Activated naive CD8-positive, alpha-beta T cell (primary cell): ENCODE data around the gene NTRK3.

Experiments
- H3K27ac Mint-ChIP-seq: one replicate; pipeline ENCODE4 v1.8.0; 2021; ENCODE audit warnings: mixed read lengths
- H3K27me3 Mint-ChIP-seq: one replicate; pipeline ENCODE4 v1.8.0; 2021; ENCODE audit warnings: mixed read lengths
- H3K36me3 Mint-ChIP-seq: one replicate; pipeline ENCODE4 v1.8.0; 2021; ENCODE audit warnings: mixed read lengths
- H3K4me1 Mint-ChIP-seq: one replicate; pipeline ENCODE4 v1.8.0; 2021; ENCODE audit warnings: low read depth, mixed read lengths
- H3K4me3 Mint-ChIP-seq: one replicate; pipeline ENCODE4 v1.8.0; 2021; ENCODE audit warnings: mild to moderate bottlenecking, mixed read lengths
- H3K9me3 Mint-ChIP-seq: one replicate; pipeline ENCODE4 v1.8.0; 2021; ENCODE audit warnings: low read depth, mixed read lengths

NTRK3 gene

GRCh38 chr15:88193415-88193814 lies 63.1 kb downstream of the NTRK3 start:
- no peaks in the 10 kb centered on the region for H3K36me3 Mint-ChIP-seq
- H3K4me1 Mint-ChIP-seq: no peaks in the 10 kb centered on the region
- H3K27me3 Mint-ChIP-seq: peaks cover 3% of the 10 kb centered on the region
- H3K9me3 Mint-ChIP-seq: no peaks in the 10 kb centered on the region
- no peak overlapping the region for H3K4me3 Mint-ChIP-seq
- H3K27ac Mint-ChIP-seq: no peak overlapping the region

GRCh38 chr15:88191812-88192165 lies 64.8 kb downstream of the NTRK3 start:
- H3K9me3 Mint-ChIP-seq: no peaks in the 10 kb centered on the region
- no peak overlapping the region for H3K4me3 Mint-ChIP-seq
- H3K27me3 Mint-ChIP-seq: peaks cover 3% of the 10 kb centered on the region
- H3K27ac Mint-ChIP-seq: no peak overlapping the region
- H3K36me3 Mint-ChIP-seq: no peaks in the 10 kb centered on the region
- no peaks in the 10 kb centered on the region for H3K4me1 Mint-ChIP-seq

GRCh38 chr15:88190232-88190631 lies 66.3 kb downstream of the NTRK3 start:
- no peaks in the 10 kb centered on the region for H3K36me3 Mint-ChIP-seq
- no peak overlapping the region for H3K4me3 Mint-ChIP-seq
- H3K4me1 Mint-ChIP-seq: no peaks in the 10 kb centered on the region
- H3K27me3 Mint-ChIP-seq: peaks cover 3% of the 10 kb centered on the region
- H3K9me3 Mint-ChIP-seq: no peaks in the 10 kb centered on the region
- no peak overlapping the region for H3K27ac Mint-ChIP-seq

- no peaks in the 10 kb centered on the region for H3K27me3 Mint-ChIP-seq
Measured at GRCh38 chr15:88188300-88188699, 68.2 kb downstream of the NTRK3 start.

GRCh38 chr15:88187195-88187594 lies 69.3 kb downstream of the NTRK3 start:
- Mint-ChIP-seq H3K4me1 (no peaks in the 10 kb centered on the region), H3K36me3 (no peaks in the 10 kb centered on the region), H3K27ac (no peak overlapping the region)

More at GRCh38 chr15:88188300-88188699, 68.2 kb downstream of the NTRK3 start:
- H3K36me3 Mint-ChIP-seq: no peaks in the 10 kb centered on the region
- no peak overlapping the region for H3K4me3 Mint-ChIP-seq
- H3K4me1 Mint-ChIP-seq: no peaks in the 10 kb centered on the region
- H3K27ac Mint-ChIP-seq: no peak overlapping the region
- no peaks in the 10 kb centered on the region for H3K9me3 Mint-ChIP-seq

GRCh38 chr15:88185584-88185983 lies 71.0 kb downstream of the NTRK3 start:
- H3K4me1 Mint-ChIP-seq: no peaks in the 10 kb centered on the region
- peaks cover 3% of the 10 kb centered on the region for H3K27me3 Mint-ChIP-seq
- no peak overlapping the region for H3K4me3 Mint-ChIP-seq
- no peaks in the 10 kb centered on the region for H3K9me3 Mint-ChIP-seq
- no peak overlapping the region for H3K27ac Mint-ChIP-seq
- H3K36me3 Mint-ChIP-seq: no peaks in the 10 kb centered on the region

More at GRCh38 chr15:88187195-88187594, 69.3 kb downstream of the NTRK3 start:
- H3K9me3 Mint-ChIP-seq: no peaks in the 10 kb centered on the region
- H3K27me3 Mint-ChIP-seq: peaks cover 3% of the 10 kb centered on the region
- H3K4me3 Mint-ChIP-seq: no peak overlapping the region

- H3K4me3 Mint-ChIP-seq: no peak overlapping the region
- H3K36me3 Mint-ChIP-seq: no peaks in the 10 kb centered on the region
- H3K27me3 Mint-ChIP-seq: peaks cover 3% of the 10 kb centered on the region
- no peaks in the 10 kb centered on the region for H3K4me1 Mint-ChIP-seq
- H3K27ac Mint-ChIP-seq: no peak overlapping the region
- H3K9me3 Mint-ChIP-seq: no peaks in the 10 kb centered on the region
Measured at GRCh38 chr15:88181613-88182012, 74.9 kb downstream of the NTRK3 start.

- Mint-ChIP-seq H3K27ac (no peak overlapping the region), H3K9me3 (no peaks in the 10 kb centered on the region), H3K36me3 (no peaks in the 10 kb centered on the region), H3K4me3 (no peak overlapping the region), H3K4me1 (no peaks in the 10 kb centered on the region), H3K27me3 (peaks cover 3% of the 10 kb centered on the region)
Measured at GRCh38 chr15:88179562-88179961, 77.0 kb downstream of the NTRK3 start.

GRCh38 chr15:88178631-88179030 lies 77.9 kb downstream of the NTRK3 start:
- Mint-ChIP-seq H3K4me3 (no peak overlapping the region), H3K27me3 (peaks cover 3% of the 10 kb centered on the region), H3K4me1 (no peaks in the 10 kb centered on the region), H3K27ac (no peak overlapping the region), H3K36me3 (no peaks in the 10 kb centered on the region), H3K9me3 (no peaks in the 10 kb centered on the region)

GRCh38 chr15:88177451-88177850 lies 79.1 kb downstream of the NTRK3 start:
- Mint-ChIP-seq H3K9me3 (no peaks in the 10 kb centered on the region), H3K27ac (no peak overlapping the region), H3K4me3 (no peak overlapping the region), H3K36me3 (no peaks in the 10 kb centered on the region), H3K4me1 (no peaks in the 10 kb centered on the region), H3K27me3 (no peaks in the 10 kb centered on the region)

- Mint-ChIP-seq H3K27me3 (no peaks in the 10 kb centered on the region), H3K4me3 (no peak overlapping the region), H3K4me1 (no peaks in the 10 kb centered on the region), H3K9me3 (no peaks in the 10 kb centered on the region), H3K36me3 (no peaks in the 10 kb centered on the region), H3K27ac (no peak overlapping the region)
Measured at GRCh38 chr15:88174571-88174970, 82.0 kb downstream of the NTRK3 start.

- no peak overlapping the region for H3K27ac Mint-ChIP-seq
- H3K4me3 Mint-ChIP-seq: no peak overlapping the region
- H3K27me3 Mint-ChIP-seq: peaks cover 2% of the 10 kb centered on the region
- no peaks in the 10 kb centered on the region for H3K4me1 Mint-ChIP-seq
- no peaks in the 10 kb centered on the region for H3K9me3 Mint-ChIP-seq
- H3K36me3 Mint-ChIP-seq: no peaks in the 10 kb centered on the region
Measured at GRCh38 chr15:88166082-88166993, 90.2 kb downstream of the NTRK3 start.

GRCh38 chr15:88161636-88162035 lies 94.9 kb downstream of the NTRK3 start:
- Mint-ChIP-seq H3K4me1 (no peaks in the 10 kb centered on the region), H3K4me3 (no peak overlapping the region), H3K27me3 (peaks cover 5% of the 10 kb centered on the region), H3K9me3 (no peaks in the 10 kb centered on the region), H3K27ac (no peak overlapping the region), H3K36me3 (no peaks in the 10 kb centered on the region)

- no peaks in the 10 kb centered on the region for H3K9me3 Mint-ChIP-seq
- H3K36me3 Mint-ChIP-seq: no peaks in the 10 kb centered on the region
- H3K27me3 Mint-ChIP-seq: peaks cover 3% of the 10 kb centered on the region
- no peak overlapping the region for H3K27ac Mint-ChIP-seq
- H3K4me3 Mint-ChIP-seq: no peak overlapping the region
- H3K4me1 Mint-ChIP-seq: no peaks in the 10 kb centered on the region
Measured at GRCh38 chr15:88155310-88155709, 101.2 kb downstream of the NTRK3 start.

GRCh38 chr15:88152672-88153071 lies 103.9 kb downstream of the NTRK3 start:
- H3K4me3 Mint-ChIP-seq: no peak overlapping the region
- H3K27ac Mint-ChIP-seq: no peak overlapping the region
- H3K27me3 Mint-ChIP-seq: peaks cover 3% of the 10 kb centered on the region
- no peaks in the 10 kb centered on the region for H3K36me3 Mint-ChIP-seq
- no peaks in the 10 kb centered on the region for H3K9me3 Mint-ChIP-seq
- no peaks in the 10 kb centered on the region for H3K4me1 Mint-ChIP-seq

- Mint-ChIP-seq H3K36me3 (no peaks in the 10 kb centered on the region), H3K27ac (no peak overlapping the region), H3K27me3 (no peaks in the 10 kb centered on the region), H3K4me3 (no peak overlapping the region), H3K4me1 (no peaks in the 10 kb centered on the region), H3K9me3 (no peaks in the 10 kb centered on the region)
Measured at GRCh38 chr15:88147760-88148159, 108.8 kb downstream of the NTRK3 start.
